ENCODE results near the gene CCDC185. TPM values are rescaled to one million over a fixed set of nuclear protein-coding genes. Genes with fewer than 3 reads are reported as not detected.

CCDC185 gene
- total and polyA plus RNA-seq, 2 of the 13 experiments (the other 11 are each of a cell fraction or from before 2014, with no cell fraction given) = not detected

DNA sequence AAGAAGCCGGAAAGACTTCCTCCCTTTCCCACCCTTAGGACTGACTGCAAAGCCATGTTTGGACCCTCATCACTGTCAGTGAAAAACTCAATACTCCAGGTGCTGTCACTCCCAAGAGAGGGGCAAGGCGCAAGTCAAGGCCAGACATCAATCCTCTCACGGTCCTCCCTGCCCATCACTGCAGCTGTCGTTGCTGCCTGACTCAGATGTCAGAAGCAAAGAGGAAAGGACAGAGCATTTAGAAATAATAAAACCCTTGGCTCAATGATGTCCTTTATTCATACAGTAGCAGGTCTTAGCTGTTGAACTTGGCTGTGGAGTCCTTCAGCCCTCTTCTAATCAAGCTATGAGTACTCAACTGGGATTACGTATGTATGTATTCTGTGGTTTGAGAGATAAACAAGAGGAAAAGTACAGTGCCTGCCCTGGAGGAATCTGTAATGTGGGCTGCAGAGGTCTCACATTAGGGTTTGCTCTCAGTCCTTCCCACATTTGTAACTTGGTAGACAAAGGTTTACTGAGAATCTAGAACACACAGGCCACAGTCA is 42.8 kb upstream of the CCDC185 start:
- ATAC-seq = no peak
- POLR2A ChIA-PET = no interaction called here
- no peak overlapping the region for H2AFZ ChIP-seq (ENCODE audit: low read length)
- H4K20me1 ChIP-seq (ENCODE audit: insufficient read depth, low read length) = no peaks in the 10 kb centered on the region
- H3K79me2 ChIP-seq (ENCODE audit: insufficient read depth, low read length) = no peaks in the 10 kb centered on the region
- no peaks in the 10 kb centered on the region for H3K36me3 ChIP-seq (replicated peaks in 1 of 2; ENCODE audit: control insufficient read depth in 1 of 2, insufficient read depth in 2 of 2, low read length in 2 of 2)
- BruUV-seq (replicated peaks) = no TSS peak
- H3K4me3 ChIP-seq (replicated peaks in 1 of 3; ENCODE audit: insufficient read depth in 1 of 3, low read depth in 2 of 3, low read length in 3 of 3) = no peak overlapping the region
- peaks cover 0 to 15% of the 10 kb centered on the region in 2 experiments; a peak in 4 of 5 replicates for H3K27me3 ChIP-seq (ENCODE audit: control insufficient read depth in 1 of 2, insufficient read depth in 2 of 2, low read length in 2 of 2)
- no peak overlapping the region for H3K9ac ChIP-seq (ENCODE audit: insufficient read depth, low read depth, low read length)
- intact Hi-C loops (cut with micrococcal nuclease; ENCODE audit: unreplicated experiment) (no loop called here), in situ Hi-C loops (cut with HindIII; ENCODE audit: extremely low pct_ligation_motif_present, low pct_unique_long_range_greater_than_20kb) (no loop called here)
- TF ChIP-seq, protein P1, sequence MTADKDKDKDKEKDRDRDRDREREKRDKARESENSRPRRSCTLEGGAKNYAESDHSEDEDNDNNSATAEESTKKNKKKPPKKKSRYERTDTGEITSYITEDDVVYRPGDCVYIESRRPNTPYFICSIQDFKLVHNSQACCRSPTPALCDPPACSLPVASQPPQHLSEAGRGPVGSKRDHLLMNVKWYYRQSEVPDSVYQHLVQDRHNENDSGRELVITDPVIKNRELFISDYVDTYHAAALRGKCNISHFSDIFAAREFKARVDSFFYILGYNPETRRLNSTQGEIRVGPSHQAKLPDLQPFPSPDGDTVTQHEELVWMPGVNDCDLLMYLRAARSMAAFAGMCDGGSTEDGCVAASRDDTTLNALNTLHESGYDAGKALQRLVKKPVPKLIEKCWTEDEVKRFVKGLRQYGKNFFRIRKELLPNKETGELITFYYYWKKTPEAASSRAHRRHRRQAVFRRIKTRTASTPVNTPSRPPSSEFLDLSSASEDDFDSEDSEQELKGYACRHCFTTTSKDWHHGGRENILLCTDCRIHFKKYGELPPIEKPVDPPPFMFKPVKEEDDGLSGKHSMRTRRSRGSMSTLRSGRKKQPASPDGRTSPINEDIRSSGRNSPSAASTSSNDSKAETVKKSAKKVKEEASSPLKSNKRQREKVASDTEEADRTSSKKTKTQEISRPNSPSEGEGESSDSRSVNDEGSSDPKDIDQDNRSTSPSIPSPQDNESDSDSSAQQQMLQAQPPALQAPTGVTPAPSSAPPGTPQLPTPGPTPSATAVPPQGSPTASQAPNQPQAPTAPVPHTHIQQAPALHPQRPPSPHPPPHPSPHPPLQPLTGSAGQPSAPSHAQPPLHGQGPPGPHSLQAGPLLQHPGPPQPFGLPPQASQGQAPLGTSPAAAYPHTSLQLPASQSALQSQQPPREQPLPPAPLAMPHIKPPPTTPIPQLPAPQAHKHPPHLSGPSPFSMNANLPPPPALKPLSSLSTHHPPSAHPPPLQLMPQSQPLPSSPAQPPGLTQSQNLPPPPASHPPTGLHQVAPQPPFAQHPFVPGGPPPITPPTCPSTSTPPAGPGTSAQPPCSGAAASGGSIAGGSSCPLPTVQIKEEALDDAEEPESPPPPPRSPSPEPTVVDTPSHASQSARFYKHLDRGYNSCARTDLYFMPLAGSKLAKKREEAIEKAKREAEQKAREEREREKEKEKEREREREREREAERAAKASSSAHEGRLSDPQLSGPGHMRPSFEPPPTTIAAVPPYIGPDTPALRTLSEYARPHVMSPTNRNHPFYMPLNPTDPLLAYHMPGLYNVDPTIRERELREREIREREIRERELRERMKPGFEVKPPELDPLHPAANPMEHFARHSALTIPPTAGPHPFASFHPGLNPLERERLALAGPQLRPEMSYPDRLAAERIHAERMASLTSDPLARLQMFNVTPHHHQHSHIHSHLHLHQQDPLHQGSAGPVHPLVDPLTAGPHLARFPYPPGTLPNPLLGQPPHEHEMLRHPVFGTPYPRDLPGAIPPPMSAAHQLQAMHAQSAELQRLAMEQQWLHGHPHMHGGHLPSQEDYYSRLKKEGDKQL (CRISPR knock-in tag; IDR thresholded peaks at IDR 0.05; ENCODE audit: low read depth) = no peak
- TF ChIP-seq CHD4 (IDR thresholded peaks at IDR 0.05; ENCODE audit: borderline replicate concordance, low read length) (no peak), THAP11 (CRISPR knock-in tag; IDR thresholded peaks at IDR 0.05) (no peak), HDAC2 (CRISPR knock-in tag; IDR thresholded peaks at IDR 0.05) (no peak), SMC3 (IDR thresholded peaks at IDR 0.05; ENCODE audit: low read length) (no peak), ZNF607 (CRISPR knock-in tag; IDR thresholded peaks at IDR 0.05; ENCODE audit: borderline replicate concordance) (no peak), NR1H2 (CRISPR knock-in tag; IDR thresholded peaks at IDR 0.05; ENCODE audit: borderline replicate concordance, low read depth) (no peak)
- H3K4me2 ChIP-seq (ENCODE audit: low read depth, low read length) = no peak overlapping the region
- H3K9me3 ChIP-seq (ENCODE audit: low read length) = no peaks in the 10 kb centered on the region
- no peak overlapping the region for H3K27ac ChIP-seq (ENCODE audit: extremely low read length, insufficient read depth, low read length)
- WGBS (ENCODE audit: low lambda C conversion rate) = 32% methylated on average over 5 of the region's 5 CpGs
- CTCF ChIA-PET (ENCODE audit: low intra/inter-chr PET ratio, low total read pairs) = no interaction called here
- FAIRE-seq = no peak
- no peak for DNase-seq (ENCODE audit: low spot score)
- H3K4me1 ChIP-seq (ENCODE audit: insufficient read depth, low read length) = no peaks in the 10 kb centered on the region

Data from HepG2 (cell line).